Measurements from ENCODE around the gene DPY19L1.

Gene DPY19L1

GRCh38 chr7:35022725-35023124 is 14.6 kb downstream of the DPY19L1 start:
- TF ChIP-seq EP300 (IDR thresholded peaks at IDR 0.05; ENCODE audit: borderline replicate concordance): no peak
- no peak for TF ChIP-seq TCF12 (IDR thresholded peaks at IDR 0.05; ENCODE audit: low read depth)
- TF ChIP-seq TAF1 (IDR thresholded peaks at IDR 0.05; ENCODE audit: low read depth): no peak
- TF ChIP-seq CEBPB (IDR thresholded peaks at IDR 0.05): no peak
- TF ChIP-seq EGR1 (IDR thresholded peaks at IDR 0.05): no peak
- TF ChIP-seq CREB1 (IDR thresholded peaks at IDR 0.05; ENCODE audit: low read depth): no peak
- no peak for TF ChIP-seq RAD21 (IDR thresholded peaks at IDR 0.05; ENCODE audit: low read depth)
- no peak for TF ChIP-seq FOXM1 (IDR thresholded peaks at IDR 0.05; ENCODE audit: borderline replicate concordance, low read depth)
- no peak for TF ChIP-seq YY1 (IDR thresholded peaks at IDR 0.05; ENCODE audit: low read depth)
- TF ChIP-seq TEAD4 (IDR thresholded peaks at IDR 0.05): no peak
- TF ChIP-seq, protein P1, sequence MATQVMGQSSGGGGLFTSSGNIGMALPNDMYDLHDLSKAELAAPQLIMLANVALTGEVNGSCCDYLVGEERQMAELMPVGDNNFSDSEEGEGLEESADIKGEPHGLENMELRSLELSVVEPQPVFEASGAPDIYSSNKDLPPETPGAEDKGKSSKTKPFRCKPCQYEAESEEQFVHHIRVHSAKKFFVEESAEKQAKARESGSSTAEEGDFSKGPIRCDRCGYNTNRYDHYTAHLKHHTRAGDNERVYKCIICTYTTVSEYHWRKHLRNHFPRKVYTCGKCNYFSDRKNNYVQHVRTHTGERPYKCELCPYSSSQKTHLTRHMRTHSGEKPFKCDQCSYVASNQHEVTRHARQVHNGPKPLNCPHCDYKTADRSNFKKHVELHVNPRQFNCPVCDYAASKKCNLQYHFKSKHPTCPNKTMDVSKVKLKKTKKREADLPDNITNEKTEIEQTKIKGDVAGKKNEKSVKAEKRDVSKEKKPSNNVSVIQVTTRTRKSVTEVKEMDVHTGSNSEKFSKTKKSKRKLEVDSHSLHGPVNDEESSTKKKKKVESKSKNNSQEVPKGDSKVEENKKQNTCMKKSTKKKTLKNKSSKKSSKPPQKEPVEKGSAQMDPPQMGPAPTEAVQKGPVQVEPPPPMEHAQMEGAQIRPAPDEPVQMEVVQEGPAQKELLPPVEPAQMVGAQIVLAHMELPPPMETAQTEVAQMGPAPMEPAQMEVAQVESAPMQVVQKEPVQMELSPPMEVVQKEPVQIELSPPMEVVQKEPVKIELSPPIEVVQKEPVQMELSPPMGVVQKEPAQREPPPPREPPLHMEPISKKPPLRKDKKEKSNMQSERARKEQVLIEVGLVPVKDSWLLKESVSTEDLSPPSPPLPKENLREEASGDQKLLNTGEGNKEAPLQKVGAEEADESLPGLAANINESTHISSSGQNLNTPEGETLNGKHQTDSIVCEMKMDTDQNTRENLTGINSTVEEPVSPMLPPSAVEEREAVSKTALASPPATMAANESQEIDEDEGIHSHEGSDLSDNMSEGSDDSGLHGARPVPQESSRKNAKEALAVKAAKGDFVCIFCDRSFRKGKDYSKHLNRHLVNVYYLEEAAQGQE (IDR thresholded peaks at IDR 0.05; ENCODE audit: low read depth): no peak
- TF ChIP-seq NFIC (IDR thresholded peaks at IDR 0.05): no peak
- TF ChIP-seq, protein P2, sequence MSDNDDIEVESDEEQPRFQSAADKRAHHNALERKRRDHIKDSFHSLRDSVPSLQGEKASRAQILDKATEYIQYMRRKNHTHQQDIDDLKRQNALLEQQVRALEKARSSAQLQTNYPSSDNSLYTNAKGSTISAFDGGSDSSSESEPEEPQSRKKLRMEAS (IDR thresholded peaks at IDR 0.05): no peak
- TF ChIP-seq, protein P3, sequence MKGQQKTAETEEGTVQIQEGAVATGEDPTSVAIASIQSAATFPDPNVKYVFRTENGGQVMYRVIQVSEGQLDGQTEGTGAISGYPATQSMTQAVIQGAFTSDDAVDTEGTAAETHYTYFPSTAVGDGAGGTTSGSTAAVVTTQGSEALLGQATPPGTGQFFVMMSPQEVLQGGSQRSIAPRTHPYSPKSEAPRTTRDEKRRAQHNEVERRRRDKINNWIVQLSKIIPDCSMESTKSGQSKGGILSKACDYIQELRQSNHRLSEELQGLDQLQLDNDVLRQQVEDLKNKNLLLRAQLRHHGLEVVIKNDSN (IDR thresholded peaks at IDR 0.05): no peak
- TF ChIP-seq ZBTB7A (IDR thresholded peaks at IDR 0.05; ENCODE audit: low read depth): no peak

GRCh38 chr7:35021445-35021844 is 15.8 kb downstream of the DPY19L1 start:
- TF ChIP-seq TAF1 (IDR thresholded peaks at IDR 0.05; ENCODE audit: low read depth) (no peak), NFIC (IDR thresholded peaks at IDR 0.05) (no peak), TCF12 (IDR thresholded peaks at IDR 0.05; ENCODE audit: low read depth) (no peak), EGR1 (IDR thresholded peaks at IDR 0.05) (no peak), CREB1 (IDR thresholded peaks at IDR 0.05; ENCODE audit: low read depth) (no peak)
- TF ChIP-seq, protein P2 (IDR thresholded peaks at IDR 0.05): no peak

DNA sequence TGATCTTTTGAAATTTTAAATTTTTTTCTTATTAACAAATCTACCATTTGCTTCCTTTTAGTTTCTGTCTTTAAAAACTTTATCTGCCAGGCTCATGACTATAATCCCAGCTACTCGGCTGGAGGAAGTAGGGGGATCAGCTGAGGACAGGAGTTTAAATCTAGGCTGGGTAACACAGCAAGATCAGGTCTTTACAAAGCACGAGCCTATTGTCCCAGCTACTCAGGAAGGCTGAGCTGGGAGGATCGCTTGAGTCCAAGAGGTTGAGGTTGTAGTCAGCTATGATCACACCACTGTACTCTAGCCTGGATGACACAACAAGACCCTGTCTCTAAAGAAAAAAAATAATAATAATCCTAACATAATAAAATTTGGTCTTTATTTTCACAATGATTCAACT is 17.5 kb downstream of the DPY19L1 start:
- TF ChIP-seq, protein P2 (IDR thresholded peaks at IDR 0.05): no peak
- TF ChIP-seq, protein P1 (IDR thresholded peaks at IDR 0.05; ENCODE audit: low read depth): no peak
- no peak for TF ChIP-seq CREB1 (IDR thresholded peaks at IDR 0.05; ENCODE audit: low read depth)
- no peak for TF ChIP-seq EGR1 (IDR thresholded peaks at IDR 0.05)
- TF ChIP-seq YY1 (IDR thresholded peaks at IDR 0.05; ENCODE audit: low read depth): no peak
- no peak for TF ChIP-seq TAF1 (IDR thresholded peaks at IDR 0.05; ENCODE audit: low read depth)
- TF ChIP-seq FOXM1 (IDR thresholded peaks at IDR 0.05; ENCODE audit: borderline replicate concordance, low read depth): no peak
- TF ChIP-seq, protein P3 (IDR thresholded peaks at IDR 0.05): no peak
- no peak for TF ChIP-seq CEBPB (IDR thresholded peaks at IDR 0.05)
- no peak for TF ChIP-seq NFIC (IDR thresholded peaks at IDR 0.05)
- TF ChIP-seq TEAD4 (IDR thresholded peaks at IDR 0.05): no peak

- TF ChIP-seq TCF12 (IDR thresholded peaks at IDR 0.05; ENCODE audit: low read depth): no peak
- no peak for TF ChIP-seq CREB1 (IDR thresholded peaks at IDR 0.05; ENCODE audit: low read depth)
- no peak for TF ChIP-seq ZBTB7A (IDR thresholded peaks at IDR 0.05; ENCODE audit: low read depth)
- TF ChIP-seq RAD21 (IDR thresholded peaks at IDR 0.05; ENCODE audit: low read depth): no peak
- no peak for TF ChIP-seq TAF1 (IDR thresholded peaks at IDR 0.05; ENCODE audit: low read depth)
- TF ChIP-seq, protein P1 (IDR thresholded peaks at IDR 0.05; ENCODE audit: low read depth): no peak
- no peak for TF ChIP-seq FOXM1 (IDR thresholded peaks at IDR 0.05; ENCODE audit: borderline replicate concordance, low read depth)
- TF ChIP-seq, protein P3 (IDR thresholded peaks at IDR 0.05): no peak
- no peak for TF ChIP-seq NFIC (IDR thresholded peaks at IDR 0.05)
Measured at GRCh38 chr7:35019179-35019729, 18.0 kb downstream of the DPY19L1 start.
